GM23338 (cell line): Measurements from ENCODE around the gene PHC2. TPM values are rescaled to one million over a fixed set of nuclear protein-coding genes. Genes with fewer than 3 reads are reported as not detected.

ENCODE experiments used
- ATAC-seq: fragments of 200-7000 bp; cut with Tn5 transposase; 3 replicates; pipeline ENCODE4 v1.9.1; 2020
- DNase-seq: peaks from one replicate; pipeline ENCODE4 v3.0.0-alpha.2; 2015; ENCODE audit warnings: low spot score
- H2AFZ ChIP-seq: fragments of 200-600 bp; sonication (generic); 2 replicates; pipeline ENCODE4 v1.8.0; 2016; ENCODE audit warnings: antibody characterized with exemption, mild to moderate bottlenecking, moderate library complexity
- H3F3A ChIP-seq: fragments of 200-600 bp; sonication (generic); replicated peaks from 2 replicates; pipeline ENCODE4 v1.8.0; 2017; ENCODE audit warnings: antibody characterized with exemption, mixed run types, low read depth
- H3K27ac ChIP-seq: fragments of 200-600 bp; sonication (generic); 2 replicates; pipeline ENCODE4 v1.6.1; 2016; ENCODE audit warnings: low read depth
- H3K27me3 ChIP-seq: fragments of 200-600 bp; sonication (generic); 2 replicates; pipeline ENCODE4 v1.8.0; 2016; ENCODE audit warnings: mild to moderate bottlenecking, mixed run types, moderate library complexity; ENCODE audit not compliant: insufficient read depth
- H3K36me3 ChIP-seq: fragments of 200-600 bp; sonication (generic); 2 replicates; pipeline ENCODE4 v1.8.0; 2016; ENCODE audit warnings: mild to moderate bottlenecking; ENCODE audit not compliant: insufficient read depth
- H3K4me1 ChIP-seq: fragments of 200-600 bp; sonication (generic); 2 replicates; pipeline ENCODE4 v1.8.0; 2016; ENCODE audit warnings: mild to moderate bottlenecking, moderate library complexity; ENCODE audit not compliant: insufficient read depth
- H3K4me2 ChIP-seq: fragments of 200-600 bp; sonication (generic); 2 replicates; pipeline ENCODE4 v1.7.1; 2017; ENCODE audit warnings: mixed run types
- H3K4me3 ChIP-seq: fragments of 200-600 bp; sonication (generic); 2 replicates; pipeline ENCODE4 v1.6.1; 2016; ENCODE audit warnings: mixed run types
- H3K79me2 ChIP-seq: fragments of 200-600 bp; sonication (generic); replicated peaks from 2 replicates; pipeline ENCODE4 v1.8.0; 2017; ENCODE audit warnings: mild to moderate bottlenecking; ENCODE audit not compliant: insufficient read depth
- H3K9me2 ChIP-seq: fragments of 200-600 bp; sonication (generic); 2 replicates; pipeline ENCODE4 v1.8.0; 2017; ENCODE audit not compliant: insufficient read depth
- H4K20me1 ChIP-seq: fragments of 200-600 bp; sonication (generic); replicated peaks from 2 replicates; pipeline ENCODE4 v1.8.0; 2017; ENCODE audit warnings: mild to moderate bottlenecking; ENCODE audit not compliant: insufficient read depth
- H3K27ac Mint-ChIP-seq: 2 replicates; pipeline ENCODE4 v1.8.0; 2020; ENCODE audit warnings: inconsistent platforms, mild to moderate bottlenecking, moderate library complexity, mixed read lengths
- H3K27me3 Mint-ChIP-seq: 3 replicates; pipeline ENCODE4 v1.8.0; 2022; ENCODE audit warnings: low read depth, mild to moderate bottlenecking, moderate library complexity, mixed read lengths, inconsistent platforms; ENCODE audit not compliant: insufficient read depth, poor library complexity
- H3K36me3 Mint-ChIP-seq: 3 replicates; pipeline ENCODE4 v1.8.0; 2021; ENCODE audit warnings: low read depth, mild to moderate bottlenecking, inconsistent platforms, moderate library complexity, mixed read lengths
- H3K4me1 Mint-ChIP-seq: 3 replicates; pipeline ENCODE4 v1.8.0; 2020; ENCODE audit warnings: mild to moderate bottlenecking, inconsistent platforms, mixed read lengths
- H3K4me3 Mint-ChIP-seq: 3 replicates; pipeline ENCODE4 v1.8.0; 2021; ENCODE audit warnings: moderate library complexity, mild to moderate bottlenecking, inconsistent platforms, mixed read lengths
- H3K9me3 Mint-ChIP-seq: 3 replicates; pipeline ENCODE4 v1.8.0; 2020; ENCODE audit warnings: moderate library complexity, mild to moderate bottlenecking, inconsistent platforms, mixed read lengths
- CREB1 ChIP-seq: fragments of 250-450 bp; sonication (Bioruptor Pico); IDR thresholded peaks from 2 replicates; pipeline ENCODE4 v1.5.0; 2020; ENCODE audit warnings: low read depth, mild to moderate bottlenecking, moderate library complexity
- EZH2 ChIP-seq: fragments of 200-600 bp; sonication (generic); IDR thresholded peaks from one replicate; pipeline ENCODE4 v1.8.0; 2017; ENCODE audit warnings: antibody characterized with exemption, mild to moderate bottlenecking, low read depth; ENCODE audit not compliant: unreplicated experiment
- EZH2phosphoT487 ChIP-seq: fragments of 200-600 bp; sonication (generic); IDR thresholded peaks from one replicate; pipeline ENCODE4 v1.8.1; 2018; ENCODE audit warnings: antibody characterized with exemption; ENCODE audit not compliant: unreplicated experiment
- JUNB ChIP-seq: IDR thresholded peaks from one replicate; pipeline ENCODE4 v1.6.1; 2016; ENCODE audit warnings: antibody characterized with exemption; ENCODE audit not compliant: unreplicated experiment
- NANOG ChIP-seq: IDR thresholded peaks from 2 replicates; pipeline ENCODE4 v1.6.1; 2016; ENCODE audit warnings: antibody characterized with exemption, borderline replicate concordance
- POLR2AphosphoS5 ChIP-seq: IDR thresholded peaks from 2 replicates; pipeline ENCODE4 v1.6.1; 2016; ENCODE audit warnings: antibody characterized with exemption, low read depth
- ZNF114 ChIP-seq: fragments of 250-450 bp; sonication (Bioruptor Pico); IDR thresholded peaks from 2 replicates; pipeline ENCODE4 v1.5.0; 2020; ENCODE audit warnings: mild to moderate bottlenecking, moderate library complexity
- polyA plus RNA-seq: library from polyadenylated mRNA; unstranded; fragments of >200 nt; fragmentation: Nextera tagmentation; extraction: Ambion mirVana; gene quantifications from 2 replicates; pipeline ENCODE4 v1.2.1, GENCODE V29; 2016
- total RNA-seq: library from RNA; depleted of rRNA; stranded (reverse); fragments of >200 nt; shearing (Covaris generic); gene quantifications from 2 replicates; pipeline ENCODE4 v1.2.3, GENCODE V29; 2014
- TF ChIP-seq, protein P1 (sequence below): IDR thresholded peaks from one replicate; pipeline ENCODE4 v1.6.1; 2018; ENCODE audit warnings: antibody characterized with exemption; ENCODE audit not compliant: unreplicated experiment
- TF ChIP-seq, protein P2 (sequence below): IDR thresholded peaks from 2 replicates; pipeline ENCODE4 v1.6.1; 2016; ENCODE audit warnings: antibody characterized with exemption
- TF ChIP-seq, protein P3 (sequence below), 2 experiments: fragments of 200-600 bp in 1 of 2; sonication (generic) in 1 of 2; conservative IDR thresholded peaks; 2 replicates each; pipeline versions ENCODE4 v1.5.1 to v1.6.1; 2016 to 2017; ENCODE audit warnings: antibody characterized with exemption in 2 of 2, low read depth in 2 of 2, mild to moderate bottlenecking in 2 of 2, moderate library complexity in 1 of 2
- TF ChIP-seq, protein P4 (sequence below): fragments of 250-450 bp; sonication (Bioruptor Pico); IDR thresholded peaks from 2 replicates; pipeline ENCODE4 v1.5.0; 2020; ENCODE audit warnings: mild to moderate bottlenecking, moderate library complexity

PHC2 gene
- total and polyA plus RNA-seq, 2 experiments from 2014 or later: 1.7 to 7.3 TPM

DNA sequence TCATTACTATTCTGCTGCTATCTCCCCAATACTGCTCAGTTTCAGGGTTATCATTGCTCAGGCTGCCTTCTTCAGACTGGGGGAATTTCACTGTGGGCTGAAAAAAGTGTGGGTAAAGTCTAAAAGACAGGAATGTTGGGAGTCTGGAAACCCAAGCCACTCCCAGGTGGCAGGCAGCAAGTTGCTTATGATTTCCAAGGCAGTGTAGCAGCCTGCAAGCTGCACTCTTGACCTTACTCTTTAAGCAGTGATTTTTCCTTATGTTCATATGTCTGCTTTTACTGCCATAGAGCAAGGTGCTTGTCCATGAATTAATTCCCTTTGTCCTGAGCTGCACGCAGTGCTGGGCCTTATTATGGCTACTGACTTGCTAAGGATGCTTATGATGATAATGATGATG, 53.1 kb downstream of the PHC2 start (continued):
- TF ChIP-seq, protein P1, sequence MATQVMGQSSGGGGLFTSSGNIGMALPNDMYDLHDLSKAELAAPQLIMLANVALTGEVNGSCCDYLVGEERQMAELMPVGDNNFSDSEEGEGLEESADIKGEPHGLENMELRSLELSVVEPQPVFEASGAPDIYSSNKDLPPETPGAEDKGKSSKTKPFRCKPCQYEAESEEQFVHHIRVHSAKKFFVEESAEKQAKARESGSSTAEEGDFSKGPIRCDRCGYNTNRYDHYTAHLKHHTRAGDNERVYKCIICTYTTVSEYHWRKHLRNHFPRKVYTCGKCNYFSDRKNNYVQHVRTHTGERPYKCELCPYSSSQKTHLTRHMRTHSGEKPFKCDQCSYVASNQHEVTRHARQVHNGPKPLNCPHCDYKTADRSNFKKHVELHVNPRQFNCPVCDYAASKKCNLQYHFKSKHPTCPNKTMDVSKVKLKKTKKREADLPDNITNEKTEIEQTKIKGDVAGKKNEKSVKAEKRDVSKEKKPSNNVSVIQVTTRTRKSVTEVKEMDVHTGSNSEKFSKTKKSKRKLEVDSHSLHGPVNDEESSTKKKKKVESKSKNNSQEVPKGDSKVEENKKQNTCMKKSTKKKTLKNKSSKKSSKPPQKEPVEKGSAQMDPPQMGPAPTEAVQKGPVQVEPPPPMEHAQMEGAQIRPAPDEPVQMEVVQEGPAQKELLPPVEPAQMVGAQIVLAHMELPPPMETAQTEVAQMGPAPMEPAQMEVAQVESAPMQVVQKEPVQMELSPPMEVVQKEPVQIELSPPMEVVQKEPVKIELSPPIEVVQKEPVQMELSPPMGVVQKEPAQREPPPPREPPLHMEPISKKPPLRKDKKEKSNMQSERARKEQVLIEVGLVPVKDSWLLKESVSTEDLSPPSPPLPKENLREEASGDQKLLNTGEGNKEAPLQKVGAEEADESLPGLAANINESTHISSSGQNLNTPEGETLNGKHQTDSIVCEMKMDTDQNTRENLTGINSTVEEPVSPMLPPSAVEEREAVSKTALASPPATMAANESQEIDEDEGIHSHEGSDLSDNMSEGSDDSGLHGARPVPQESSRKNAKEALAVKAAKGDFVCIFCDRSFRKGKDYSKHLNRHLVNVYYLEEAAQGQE: no peak
- TF ChIP-seq ZNF114 (CRISPR knock-in tag) (no peak), POLR2AphosphoS5 (no peak), EZH2 (no peak), JUNB (no peak), EZH2phosphoT487 (no peak), CREB1 (CRISPR knock-in tag) (no peak)
- TF ChIP-seq, protein P2, sequence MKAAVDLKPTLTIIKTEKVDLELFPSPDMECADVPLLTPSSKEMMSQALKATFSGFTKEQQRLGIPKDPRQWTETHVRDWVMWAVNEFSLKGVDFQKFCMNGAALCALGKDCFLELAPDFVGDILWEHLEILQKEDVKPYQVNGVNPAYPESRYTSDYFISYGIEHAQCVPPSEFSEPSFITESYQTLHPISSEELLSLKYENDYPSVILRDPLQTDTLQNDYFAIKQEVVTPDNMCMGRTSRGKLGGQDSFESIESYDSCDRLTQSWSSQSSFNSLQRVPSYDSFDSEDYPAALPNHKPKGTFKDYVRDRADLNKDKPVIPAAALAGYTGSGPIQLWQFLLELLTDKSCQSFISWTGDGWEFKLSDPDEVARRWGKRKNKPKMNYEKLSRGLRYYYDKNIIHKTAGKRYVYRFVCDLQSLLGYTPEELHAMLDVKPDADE: no peak

DNA sequence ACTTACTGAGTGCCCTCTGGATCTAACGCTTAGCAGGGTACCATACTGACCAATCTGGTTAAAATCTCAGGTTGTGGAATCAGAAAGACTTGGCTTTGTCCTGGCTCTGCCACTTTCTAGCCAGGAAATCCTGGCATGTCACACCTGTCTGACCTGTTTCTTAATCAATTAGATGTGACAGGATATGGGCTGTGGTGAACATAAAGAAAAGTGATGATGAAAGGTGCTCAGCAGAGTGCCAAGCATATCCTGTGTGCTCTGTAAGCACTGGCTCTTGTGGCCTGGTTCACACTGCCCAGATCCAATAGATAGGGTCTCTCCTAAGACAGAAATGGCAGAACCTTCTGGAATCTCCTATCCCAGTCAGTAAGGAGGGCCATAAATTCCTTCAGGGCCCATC, 53.9 kb downstream of the PHC2 start:
- Histone ChIP-seq H3K4me3 (no peak overlapping the region), H2AFZ (no peak overlapping the region), H3K9me2 (no peaks in the 10 kb centered on the region), H3K79me2 (no peaks in the 10 kb centered on the region), H3K36me3 (no peaks in the 10 kb centered on the region), H3K4me1 (no peaks in the 10 kb centered on the region), H4K20me1 (no peaks in the 10 kb centered on the region; the same call in 1 of the 2 replicates), H3K27ac (no peak overlapping the region), H3K27me3 (no peaks in the 10 kb centered on the region), H3F3A (no peaks in the 10 kb centered on the region), H3K4me2 (no peak overlapping the region)
- H3K4me1 Mint-ChIP-seq: peaks cover 21% of the 10 kb centered on the region
- H3K27me3 Mint-ChIP-seq: peaks cover 8% of the 10 kb centered on the region
- H3K36me3 Mint-ChIP-seq: no peaks in the 10 kb centered on the region
- no peak overlapping the region for H3K4me3 Mint-ChIP-seq
- ATAC-seq (no peak), DNase-seq (no peak)
- no peak overlapping the region for H3K27ac Mint-ChIP-seq
- no peaks in the 10 kb centered on the region for H3K9me3 Mint-ChIP-seq
- TF ChIP-seq NANOG (no peak), ZNF114 (CRISPR knock-in tag) (no peak), EZH2 (no peak), CREB1 (CRISPR knock-in tag) (no peak), POLR2AphosphoS5 (no peak), EZH2phosphoT487 (no peak), JUNB (no peak)
- TF ChIP-seq, protein P3, sequence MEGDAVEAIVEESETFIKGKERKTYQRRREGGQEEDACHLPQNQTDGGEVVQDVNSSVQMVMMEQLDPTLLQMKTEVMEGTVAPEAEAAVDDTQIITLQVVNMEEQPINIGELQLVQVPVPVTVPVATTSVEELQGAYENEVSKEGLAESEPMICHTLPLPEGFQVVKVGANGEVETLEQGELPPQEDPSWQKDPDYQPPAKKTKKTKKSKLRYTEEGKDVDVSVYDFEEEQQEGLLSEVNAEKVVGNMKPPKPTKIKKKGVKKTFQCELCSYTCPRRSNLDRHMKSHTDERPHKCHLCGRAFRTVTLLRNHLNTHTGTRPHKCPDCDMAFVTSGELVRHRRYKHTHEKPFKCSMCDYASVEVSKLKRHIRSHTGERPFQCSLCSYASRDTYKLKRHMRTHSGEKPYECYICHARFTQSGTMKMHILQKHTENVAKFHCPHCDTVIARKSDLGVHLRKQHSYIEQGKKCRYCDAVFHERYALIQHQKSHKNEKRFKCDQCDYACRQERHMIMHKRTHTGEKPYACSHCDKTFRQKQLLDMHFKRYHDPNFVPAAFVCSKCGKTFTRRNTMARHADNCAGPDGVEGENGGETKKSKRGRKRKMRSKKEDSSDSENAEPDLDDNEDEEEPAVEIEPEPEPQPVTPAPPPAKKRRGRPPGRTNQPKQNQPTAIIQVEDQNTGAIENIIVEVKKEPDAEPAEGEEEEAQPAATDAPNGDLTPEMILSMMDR (conservative IDR thresholded peaks at IDR 0.05; ENCODE audit: low read depth in 2 of 2): no peak
- TF ChIP-seq, protein P4, sequence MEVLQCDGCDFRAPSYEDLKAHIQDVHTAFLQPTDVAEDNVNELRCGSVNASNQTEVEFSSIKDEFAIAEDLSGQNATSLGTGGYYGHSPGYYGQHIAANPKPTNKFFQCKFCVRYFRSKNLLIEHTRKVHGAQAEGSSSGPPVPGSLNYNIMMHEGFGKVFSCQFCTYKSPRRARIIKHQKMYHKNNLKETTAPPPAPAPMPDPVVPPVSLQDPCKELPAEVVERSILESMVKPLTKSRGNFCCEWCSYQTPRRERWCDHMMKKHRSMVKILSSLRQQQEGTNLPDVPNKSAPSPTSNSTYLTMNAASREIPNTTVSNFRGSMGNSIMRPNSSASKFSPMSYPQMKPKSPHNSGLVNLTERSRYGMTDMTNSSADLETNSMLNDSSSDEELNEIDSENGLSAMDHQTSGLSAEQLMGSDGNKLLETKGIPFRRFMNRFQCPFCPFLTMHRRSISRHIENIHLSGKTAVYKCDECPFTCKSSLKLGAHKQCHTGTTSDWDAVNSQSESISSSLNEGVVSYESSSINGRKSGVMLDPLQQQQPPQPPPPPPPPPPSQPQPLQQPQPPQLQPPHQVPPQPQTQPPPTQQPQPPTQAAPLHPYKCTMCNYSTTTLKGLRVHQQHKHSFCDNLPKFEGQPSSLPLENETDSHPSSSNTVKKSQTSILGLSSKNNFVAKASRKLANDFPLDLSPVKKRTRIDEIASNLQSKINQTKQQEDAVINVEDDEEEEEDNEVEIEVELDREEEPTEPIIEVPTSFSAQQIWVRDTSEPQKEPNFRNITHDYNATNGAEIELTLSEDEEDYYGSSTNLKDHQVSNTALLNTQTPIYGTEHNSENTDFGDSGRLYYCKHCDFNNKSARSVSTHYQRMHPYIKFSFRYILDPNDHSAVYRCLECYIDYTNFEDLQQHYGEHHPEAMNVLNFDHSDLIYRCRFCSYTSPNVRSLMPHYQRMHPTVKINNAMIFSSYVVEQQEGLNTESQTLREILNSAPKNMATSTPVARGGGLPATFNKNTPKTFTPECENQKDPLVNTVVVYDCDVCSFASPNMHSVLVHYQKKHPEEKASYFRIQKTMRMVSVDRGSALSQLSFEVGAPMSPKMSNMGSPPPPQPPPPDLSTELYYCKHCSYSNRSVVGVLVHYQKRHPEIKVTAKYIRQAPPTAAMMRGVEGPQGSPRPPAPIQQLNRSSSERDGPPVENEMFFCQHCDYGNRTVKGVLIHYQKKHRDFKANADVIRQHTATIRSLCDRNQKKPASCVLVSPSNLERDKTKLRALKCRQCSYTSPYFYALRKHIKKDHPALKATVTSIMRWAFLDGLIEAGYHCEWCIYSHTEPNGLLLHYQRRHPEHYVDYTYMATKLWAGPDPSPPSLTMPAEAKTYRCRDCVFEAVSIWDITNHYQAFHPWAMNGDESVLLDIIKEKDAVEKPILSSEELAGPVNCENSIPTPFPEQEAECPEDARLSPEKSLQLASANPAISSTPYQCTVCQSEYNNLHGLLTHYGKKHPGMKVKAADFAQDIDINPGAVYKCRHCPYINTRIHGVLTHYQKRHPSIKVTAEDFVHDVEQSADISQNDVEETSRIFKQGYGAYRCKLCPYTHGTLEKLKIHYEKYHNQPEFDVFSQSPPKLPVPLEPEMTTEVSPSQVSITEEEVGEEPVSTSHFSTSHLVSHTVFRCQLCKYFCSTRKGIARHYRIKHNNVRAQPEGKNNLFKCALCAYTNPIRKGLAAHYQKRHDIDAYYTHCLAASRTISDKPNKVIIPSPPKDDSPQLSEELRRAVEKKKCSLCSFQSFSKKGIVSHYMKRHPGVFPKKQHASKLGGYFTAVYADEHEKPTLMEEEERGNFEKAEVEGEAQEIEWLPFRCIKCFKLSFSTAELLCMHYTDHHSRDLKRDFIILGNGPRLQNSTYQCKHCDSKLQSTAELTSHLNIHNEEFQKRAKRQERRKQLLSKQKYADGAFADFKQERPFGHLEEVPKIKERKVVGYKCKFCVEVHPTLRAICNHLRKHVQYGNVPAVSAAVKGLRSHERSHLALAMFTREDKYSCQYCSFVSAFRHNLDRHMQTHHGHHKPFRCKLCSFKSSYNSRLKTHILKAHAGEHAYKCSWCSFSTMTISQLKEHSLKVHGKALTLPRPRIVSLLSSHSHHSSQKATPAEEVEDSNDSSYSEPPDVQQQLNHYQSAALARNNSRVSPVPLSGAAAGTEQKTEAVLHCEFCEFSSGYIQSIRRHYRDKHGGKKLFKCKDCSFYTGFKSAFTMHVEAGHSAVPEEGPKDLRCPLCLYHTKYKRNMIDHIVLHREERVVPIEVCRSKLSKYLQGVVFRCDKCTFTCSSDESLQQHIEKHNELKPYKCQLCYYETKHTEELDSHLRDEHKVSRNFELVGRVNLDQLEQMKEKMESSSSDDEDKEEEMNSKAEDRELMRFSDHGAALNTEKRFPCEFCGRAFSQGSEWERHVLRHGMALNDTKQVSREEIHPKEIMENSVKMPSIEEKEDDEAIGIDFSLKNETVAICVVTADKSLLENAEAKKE (CRISPR knock-in tag): no peak
